ENCODE data around the gene CKAP2L. TPM values are rescaled to one million over a fixed set of nuclear protein-coding genes. Genes with fewer than 3 reads are reported as not detected.

CKAP2L gene
- total RNA-seq, 1 donor from 2014 or later, result not detected

- no peaks in the 10 kb centered on the region for H3K27me3 ChIP-seq
- no peak overlapping the region for H3K4me3 ChIP-seq
- no peaks in the 10 kb centered on the region for H3K36me3 ChIP-seq
- no peaks in the 10 kb centered on the region for H3K4me1 ChIP-seq
- no peak for DNase-seq (ENCODE audit: low spot score in 2 of 2)
- intact Hi-C loops (cut with DNase I), result no loop called here
- no peak overlapping the region for H3K27ac ChIP-seq
- H3K9me3 ChIP-seq, result no peaks in the 10 kb centered on the region
- TF ChIP-seq CTCF (IDR thresholded peaks at IDR 0.05), result no peak
Measured at GRCh38 chr2:112728378-112729175, 35.8 kb downstream of the CKAP2L start.

- H3K9me3 ChIP-seq, result no peaks in the 10 kb centered on the region
- no peak overlapping the region for H3K4me3 ChIP-seq
- no peak for DNase-seq (ENCODE audit: low spot score in 2 of 2)
- H3K27me3 ChIP-seq, result no peaks in the 10 kb centered on the region
- H3K4me1 ChIP-seq, result no peaks in the 10 kb centered on the region
- no peak overlapping the region for H3K27ac ChIP-seq
- H3K36me3 ChIP-seq, result no peaks in the 10 kb centered on the region
- no peak for TF ChIP-seq CTCF (IDR thresholded peaks at IDR 0.05)
- intact Hi-C loops (cut with DNase I), result no loop called here
Measured at GRCh38 chr2:112728029-112728362, 36.4 kb downstream of the CKAP2L start.

- no peaks in the 10 kb centered on the region for H3K4me1 ChIP-seq
- DNase-seq (ENCODE audit: low spot score in 2 of 2), result no peak
- H3K27ac ChIP-seq, result no peak overlapping the region
- no peaks in the 10 kb centered on the region for H3K36me3 ChIP-seq
- intact Hi-C loops (cut with DNase I), result no loop called here
- no peak for TF ChIP-seq CTCF (IDR thresholded peaks at IDR 0.05)
- no peaks in the 10 kb centered on the region for H3K27me3 ChIP-seq
- H3K4me3 ChIP-seq, result no peak overlapping the region
- H3K9me3 ChIP-seq, result no peaks in the 10 kb centered on the region
Measured at GRCh38 chr2:112727276-112728028, 37.0 kb downstream of the CKAP2L start.

DNA sequence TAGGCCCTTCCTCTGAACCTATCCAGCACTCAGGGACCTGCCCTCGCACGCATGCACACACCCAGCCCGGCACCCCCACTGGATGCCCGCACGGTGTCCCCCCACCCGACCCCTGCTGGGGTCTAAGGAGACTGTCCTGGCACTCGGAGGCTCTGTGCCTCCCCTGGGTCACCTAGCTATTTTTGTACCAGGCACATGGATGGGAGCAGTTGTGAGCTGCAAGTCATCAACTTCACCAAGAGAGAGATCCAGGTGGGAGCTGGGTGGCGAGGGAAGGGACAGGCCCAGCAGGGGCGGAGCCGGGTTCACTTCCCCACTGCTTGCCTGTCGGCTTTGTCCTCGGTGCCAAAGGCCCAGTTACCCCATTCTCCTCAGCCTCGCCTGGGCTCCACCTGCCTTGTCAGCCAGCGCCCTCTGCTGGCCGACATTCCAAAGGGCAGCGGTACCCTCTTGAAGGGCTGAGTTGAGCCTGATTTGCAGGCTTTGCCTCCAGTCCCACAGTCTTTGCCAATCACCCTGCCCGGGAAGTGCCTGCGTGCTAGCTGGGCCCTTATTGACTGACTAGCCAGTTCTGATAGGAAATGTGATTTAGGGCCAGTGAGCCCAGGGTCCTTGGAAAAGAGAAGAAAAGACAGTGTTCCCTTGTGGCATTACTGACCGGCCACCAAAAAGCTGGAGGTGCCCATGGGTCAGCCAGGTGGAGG lies 37.8 kb downstream of the CKAP2L start:
- H3K36me3 ChIP-seq, result no peaks in the 10 kb centered on the region
- intact Hi-C loops (cut with DNase I), result loop anchor here (1.0 kb wide), 2 partner anchors 99 to 126 kb away; no protein-coding TSS in a partner anchor
- H3K4me1 ChIP-seq, result no peaks in the 10 kb centered on the region
- H3K27ac ChIP-seq, result no peak overlapping the region
- DNase-seq (ENCODE audit: low spot score in 2 of 2), result peak; percentile 61 to 93
- no peak overlapping the region for H3K4me3 ChIP-seq
- H3K27me3 ChIP-seq, result no peaks in the 10 kb centered on the region
- TF ChIP-seq CTCF (IDR thresholded peaks at IDR 0.05), result peak; percentile 83 to 87 (median 86)
- H3K9me3 ChIP-seq, result no peaks in the 10 kb centered on the region

DNA sequence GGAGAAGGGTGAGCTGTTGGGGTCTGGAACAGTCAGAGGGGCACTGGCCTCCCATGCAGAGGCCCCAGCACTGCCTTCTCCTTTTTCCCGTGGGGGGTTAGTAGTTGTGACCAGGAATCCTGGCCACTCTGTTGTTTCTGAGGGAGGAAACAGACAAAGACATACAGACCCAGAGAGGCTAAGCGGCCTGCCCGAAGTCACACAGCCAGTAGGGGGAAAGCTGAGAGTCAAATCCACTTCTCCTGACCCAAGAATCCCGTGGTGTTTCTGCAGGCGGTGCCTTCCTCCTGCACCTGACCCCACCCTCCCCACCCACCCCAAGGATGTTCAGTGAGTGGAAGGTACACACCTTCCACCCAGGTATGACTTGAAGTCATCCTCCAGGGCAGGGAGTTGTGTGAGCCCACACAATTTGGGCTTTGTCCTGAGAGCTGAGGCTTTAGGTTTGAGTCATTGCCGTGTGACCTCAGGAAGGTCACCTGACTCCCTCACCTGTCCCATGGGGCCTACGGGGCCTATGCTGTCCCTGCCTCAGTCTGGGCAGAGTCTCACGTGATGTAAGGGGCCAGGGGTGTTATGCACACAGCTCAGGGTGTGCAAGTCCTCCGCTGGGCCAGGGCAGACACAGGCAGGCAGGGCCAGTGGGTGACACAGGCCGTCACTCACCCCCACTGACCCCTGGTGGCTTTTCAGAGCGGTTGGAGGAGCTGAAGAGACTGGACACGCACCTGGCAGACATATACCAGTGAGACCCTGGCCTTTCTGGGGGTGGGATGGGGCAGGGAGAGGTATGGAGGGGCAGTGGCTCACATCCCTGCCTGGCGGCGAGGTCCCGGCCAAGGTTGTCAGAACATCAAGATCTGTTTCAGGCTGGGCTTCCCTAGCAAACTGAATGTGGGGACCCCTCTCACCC lies 38.6 kb downstream of the CKAP2L start:
- DNase-seq (ENCODE audit: low spot score in 2 of 2), result no peak

More for the DNA sequence above, 38.6 kb downstream of the CKAP2L start:
- no peaks in the 10 kb centered on the region for H3K4me1 ChIP-seq
- TF ChIP-seq CTCF (IDR thresholded peaks at IDR 0.05), result no peak
- H3K36me3 ChIP-seq, result no peaks in the 10 kb centered on the region
- no peak overlapping the region for H3K27ac ChIP-seq
- H3K9me3 ChIP-seq, result no peaks in the 10 kb centered on the region
- intact Hi-C loops (cut with DNase I), result loop anchor here (1.0 kb wide), 2 partner anchors 98 to 126 kb away; no protein-coding TSS in a partner anchor
- no peaks in the 10 kb centered on the region for H3K27me3 ChIP-seq
- no peak overlapping the region for H3K4me3 ChIP-seq

Data from ascending aorta (tissue), 2 donors.